SK-N-SH (cell line): Measurements from ENCODE around the gene TPSG1.

Source experiments
- ELF1 ChIP-seq: IDR thresholded peaks from 2 replicates; pipeline ENCODE4 v1.4.0; 2012
- FOSL2 ChIP-seq: IDR thresholded peaks from 2 replicates; pipeline ENCODE4 v1.4.0; 2012; ENCODE audit warnings: low read depth, mild to moderate bottlenecking, moderate library complexity, borderline replicate concordance
- FOXM1 ChIP-seq: IDR thresholded peaks from 2 replicates; pipeline ENCODE4 v1.4.0; 2012; ENCODE audit warnings: low read depth, mild to moderate bottlenecking
- IRF3 ChIP-seq: fragments of 150-350 bp; IDR thresholded peaks from 2 replicates; pipeline ENCODE4 v1.6.1; 2016; ENCODE audit warnings: mild to moderate bottlenecking, low read depth, low read length
- MXI1 ChIP-seq: IDR thresholded peaks from 2 replicates; pipeline ENCODE4 v1.6.1; 2012; ENCODE audit warnings: mild to moderate bottlenecking, low read depth, low read length, improper control_type of control experiment
- SMC3 ChIP-seq: IDR thresholded peaks from 2 replicates; pipeline ENCODE4 v1.6.1; 2012; ENCODE audit warnings: low read depth, low read length, improper control_type of control experiment
- TAF1 ChIP-seq: IDR thresholded peaks from 2 replicates; pipeline ENCODE4 v1.6.1; 2012; ENCODE audit warnings: low read depth, mild to moderate bottlenecking, low read length, moderate library complexity, borderline replicate concordance
- TCF12 ChIP-seq: IDR thresholded peaks from 2 replicates; pipeline ENCODE4 v1.4.0; 2012
- TEAD4 ChIP-seq: IDR thresholded peaks from 2 replicates; pipeline ENCODE4 v1.4.0; 2012; ENCODE audit warnings: mild to moderate bottlenecking, borderline replicate concordance; ENCODE audit not compliant: insufficient read depth
- TF ChIP-seq, protein P1 (sequence below): fragments of 200-600 bp; sonication (generic); IDR thresholded peaks from 2 replicates; pipeline ENCODE4 v1.6.1; 2017; ENCODE audit warnings: antibody characterized with exemption, mild to moderate bottlenecking, moderate library complexity

DNA sequence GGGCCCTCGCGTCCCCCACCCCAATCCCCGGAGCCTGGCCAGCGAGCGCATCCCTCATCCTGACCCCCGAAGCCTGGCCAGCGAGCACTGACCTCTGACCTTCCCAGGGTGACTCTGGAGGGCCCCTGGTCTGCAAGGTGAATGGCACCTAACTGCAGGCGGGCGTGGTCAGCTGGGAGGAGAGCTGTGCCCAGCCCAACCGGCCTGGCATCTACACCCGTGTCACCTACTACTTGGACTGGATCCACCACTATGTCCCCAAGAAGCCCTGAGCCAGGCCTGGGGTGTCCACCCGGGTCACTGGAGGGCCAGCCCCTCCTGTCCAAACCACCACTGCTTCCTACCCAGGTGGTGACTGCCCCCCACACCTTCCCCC, 33.1 kb upstream of the TPSG1 start:
- TF ChIP-seq, protein P1, sequence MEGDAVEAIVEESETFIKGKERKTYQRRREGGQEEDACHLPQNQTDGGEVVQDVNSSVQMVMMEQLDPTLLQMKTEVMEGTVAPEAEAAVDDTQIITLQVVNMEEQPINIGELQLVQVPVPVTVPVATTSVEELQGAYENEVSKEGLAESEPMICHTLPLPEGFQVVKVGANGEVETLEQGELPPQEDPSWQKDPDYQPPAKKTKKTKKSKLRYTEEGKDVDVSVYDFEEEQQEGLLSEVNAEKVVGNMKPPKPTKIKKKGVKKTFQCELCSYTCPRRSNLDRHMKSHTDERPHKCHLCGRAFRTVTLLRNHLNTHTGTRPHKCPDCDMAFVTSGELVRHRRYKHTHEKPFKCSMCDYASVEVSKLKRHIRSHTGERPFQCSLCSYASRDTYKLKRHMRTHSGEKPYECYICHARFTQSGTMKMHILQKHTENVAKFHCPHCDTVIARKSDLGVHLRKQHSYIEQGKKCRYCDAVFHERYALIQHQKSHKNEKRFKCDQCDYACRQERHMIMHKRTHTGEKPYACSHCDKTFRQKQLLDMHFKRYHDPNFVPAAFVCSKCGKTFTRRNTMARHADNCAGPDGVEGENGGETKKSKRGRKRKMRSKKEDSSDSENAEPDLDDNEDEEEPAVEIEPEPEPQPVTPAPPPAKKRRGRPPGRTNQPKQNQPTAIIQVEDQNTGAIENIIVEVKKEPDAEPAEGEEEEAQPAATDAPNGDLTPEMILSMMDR, result no peak
- no peak for TF ChIP-seq FOSL2
- TF ChIP-seq SMC3, result no peak
- no peak for TF ChIP-seq MXI1
- TF ChIP-seq FOXM1, result no peak
- TF ChIP-seq ELF1, result no peak
- TF ChIP-seq IRF3, result no peak
- TF ChIP-seq TAF1, result no peak
- no peak for TF ChIP-seq TEAD4
- TF ChIP-seq TCF12, result no peak
